Heart right ventricle (tissue), 16 donors: ENCODE data around the gene VTCN1. TPM values are rescaled to one million over a fixed set of nuclear protein-coding genes. Genes with fewer than 3 reads are reported as not detected.
"Not testable (repeated sequence)": the region's sequence is repeated elsewhere in the genome, so short reads cannot be mapped to it uniquely, and the experiment has no call there.

Experiments used
- ATAC-seq, 8 donors: fragments of 200-7000 bp; cut with Tn5 transposase; one replicate each; pipeline ENCODE4 v1.9.1; 2020; ENCODE audit warnings: mild to moderate bottlenecking in 8 of 8, moderate library complexity in 8 of 8, moderate number of reproducible peaks in 1 of 8
- DNase-seq, 2 donors: peaks; one replicate each; pipeline ENCODE4 v3.0.0-alpha.2; 2020
- H3K27ac ChIP-seq, 10 donors: fragments of 200-600 bp; sonication (generic) in 2 of 10; one replicate each; pipeline versions ENCODE4 v1.5.0 to v1.8.0; 2020 to 2022; ENCODE audit warnings: mild to moderate bottlenecking in 3 of 10
- H3K27me3 ChIP-seq, 7 donors: fragments of 200-600 bp; one replicate each; pipeline ENCODE4 v1.8.0; 2021 to 2022; ENCODE audit warnings: mild to moderate bottlenecking in 2 of 7
- H3K36me3 ChIP-seq, 9 donors: fragments of 200-600 bp; sonication (generic) in 1 of 9; one replicate each; pipeline versions ENCODE4 v1.5.0 to v1.8.0; 2020 to 2022; ENCODE audit warnings: mild to moderate bottlenecking in 2 of 9
- H3K4me1 ChIP-seq, 9 donors: fragments of 200-600 bp; sonication (generic) in 1 of 9; one replicate each; pipeline versions ENCODE4 v1.5.0 to v1.8.0; 2020 to 2022; ENCODE audit warnings: mild to moderate bottlenecking in 4 of 9
- H3K4me3 ChIP-seq, 10 donors: fragments of 200-600 bp; sonication (generic) in 2 of 10; one replicate each; pipeline versions ENCODE4 v1.5.0 to v1.8.0; 2020 to 2022; ENCODE audit warnings: mild to moderate bottlenecking in 7 of 10, moderate library complexity in 2 of 10
- H3K9me3 ChIP-seq, 11 donors: fragments of 200-600 bp in 10 of 11; sonication (generic) in 2 of 11; one replicate each; pipeline versions ENCODE4 v1.5.0 to v1.8.0; 2013 to 2022; ENCODE audit warnings: mild to moderate bottlenecking in 2 of 11, control low read depth in 1 of 11, moderate library complexity in 1 of 11
- CTCF ChIP-seq, 9 donors: fragments of 200-600 bp; sonication (generic) in 2 of 9; IDR thresholded peaks; one replicate each; pipeline versions ENCODE4 v1.5.0 to v1.8.0; 2021 to 2022; ENCODE audit warnings: antibody characterized with exemption in 9 of 9, mild to moderate bottlenecking in 5 of 9, moderate library complexity in 1 of 9
- WGBS, 2 donors: extraction: QIAGEN DNeasy Blood & Tissue Kit; methylation state at CpG; one replicate each; pipeline ENCODE4 v1.1.7; 2013; ENCODE audit warnings: inconsistent platforms in 1 of 2; 5-methylcytosine and 5-hydroxymethylcytosine counted together
- intact Hi-C, 10 donors: fragments of 100-400 bp; cut with DNase I; formaldehyde crosslinking; loops; one replicate each; pipeline versions ENCODE4 v1.11.1 to v1.14.2; 2022
- polyA plus RNA-seq, 2 donors: library from polyadenylated mRNA; stranded (reverse); fragments of 200-250 nt; gene quantifications; one replicate each; pipeline ENCODE4 v1.2.3, GENCODE V29; 2013
- total RNA-seq, 10 donors: library from RNA; stranded (reverse); fragmentation: NEBNext Ultra II Directional in 3 of 10; extraction: Animal tissue kit (Norgen Biotek cat#: 25700) in 3 of 10; gene quantifications; one replicate each; pipeline versions ENCODE4 v1.2.1 to v1.2.4, GENCODE V29; 2021 to 2023
- donor health status: Arrhythmogenic right ventricular cardiomyopathy.
- donor health status: ischemic (EF 13 %, LVEDD 7.1; RV severe dilation, severe dysfunction).
- donor health status: healthy with polysubstance abuse.
- donor health status: DM: no; HTN: yes; CAD: no.
- donor health status: DM: no; HTN: no; CAD: no.
- donor health status: ischemic (EF 25% LVEDD 6.9; RV normal size, moderate dysfunction).
- donor health status: ischemic (EF 25% LVEDD 5.7; RV mildly dilated, moderate dysfunction).
- donor health status: healthy.
- donor health status: DM: yes; HTN: yes; CAD: no.
- donor health status: Ischemic cardiomyopathy.
- donor health status: ischemic (EF 35%, LVEDD 5.7; RV mildly dilated, moderate dysfunction).
- donor health status: nonischemic (EF 11% LVEDD 7.7; RV severe dilation, severe dysfunction).
- donor health status: DM: yes; HTN: yes; CAD: no.
- donor health status: PGD.
- donor health status: ischemic (EF 29% LVEDD 5.4; RV normal size, mild dysfunction).
- donor health status: nonischemic (EF 23%, LVEDD 6.1; RV moderate dilation, normal function).

Gene VTCN1
- total and polyA plus RNA-seq, 12 donors = 0.17 TPM; not detected in 11

GRCh38 chr1:117105722-117106121 is 105.0 kb downstream of the VTCN1 start:
- intact Hi-C loops = no loop called here
- H3K36me3 ChIP-seq = peaks cover 0 to 76% (median 9%) of the 10 kb centered on the region in 9 donors

GRCh38 chr1:117104986-117105385 is 105.7 kb downstream of the VTCN1 start:
- TF ChIP-seq CTCF (IDR thresholded peaks at IDR 0.05) = no peak
- H3K36me3 ChIP-seq = peaks cover 0 to 74% (median 7%) of the 10 kb centered on the region in 9 donors
- H3K4me3 ChIP-seq = no peak overlapping the region
- H3K9me3 ChIP-seq = no peaks in the 10 kb centered on the region
- 79 to 80% methylated on average over 3 of the region's 3 CpGs for WGBS, 2 donors
- no peak for ATAC-seq
- no peaks in the 10 kb centered on the region for H3K27me3 ChIP-seq
- intact Hi-C loops = no loop called here
- DNase-seq = no peak
- peaks cover 0 to 3% (median 0%) of the 10 kb centered on the region in 9 donors for H3K4me1 ChIP-seq
- H3K27ac ChIP-seq = no peak overlapping the region

More at GRCh38 chr1:117105722-117106121, 105.0 kb downstream of the VTCN1 start:
- no peak for TF ChIP-seq CTCF (IDR thresholded peaks at IDR 0.05)
- H3K27ac ChIP-seq = no peak overlapping the region
- ATAC-seq (no peak), DNase-seq (no peak)
- no peak overlapping the region for H3K4me3 ChIP-seq
- H3K9me3 ChIP-seq = no peaks in the 10 kb centered on the region
- H3K4me1 ChIP-seq = peaks cover 0 to 3% (median 0%) of the 10 kb centered on the region in 9 donors
- no peaks in the 10 kb centered on the region for H3K27me3 ChIP-seq

GRCh38 chr1:117101858-117102257 is 108.9 kb downstream of the VTCN1 start:
- H3K27ac ChIP-seq, intact Hi-C loops, DNase-seq, H3K4me3 ChIP-seq, H3K27me3 ChIP-seq, ATAC-seq, H3K9me3 ChIP-seq: not testable (repeated sequence)
- WGBS, 2 donors = 100% methylated on average over 3 of the region's 3 CpGs
- peaks cover 0 to 14% (median 0%) of the 10 kb centered on the region in 9 donors for H3K4me1 ChIP-seq
- peaks cover 0 to 85% (median 0%) of the 10 kb centered on the region in 9 donors for H3K36me3 ChIP-seq

GRCh38 chr1:117101334-117101733 is 109.4 kb downstream of the VTCN1 start:
- peaks cover 0 to 91% (median 0%) of the 10 kb centered on the region in 9 donors for H3K36me3 ChIP-seq
- H3K4me1 ChIP-seq = peaks cover 0 to 14% (median 0%) of the 10 kb centered on the region in 9 donors
- WGBS, 2 donors = 53 to 66% methylated on average over 1 of the region's 1 CpG
- no peaks in the 10 kb centered on the region for H3K9me3 ChIP-seq
- intact Hi-C loops = no loop called here
- no peak overlapping the region for H3K4me3 ChIP-seq
- TF ChIP-seq CTCF (IDR thresholded peaks at IDR 0.05) = no peak
- peak overlapping the region in 1 of 10 donors; percentile 24 for H3K27ac ChIP-seq
- no peaks in the 10 kb centered on the region for H3K27me3 ChIP-seq
- DNase-seq = no peak
- ATAC-seq = peak in 4 of 8 donors; percentile 51 to 87 (median 66)

- intact Hi-C loops = no loop called here
- H3K9me3 ChIP-seq = no peaks in the 10 kb centered on the region
- peak overlapping the region in 2 of 10 donors; percentile 24 to 45 for H3K27ac ChIP-seq
- ATAC-seq = peak in 3 of 8 donors; percentile 33 to 53 (median 48)
- WGBS, 2 donors = 61 to 71% methylated on average over 4 of the region's 4 CpGs
- H3K36me3 ChIP-seq = peaks cover 0 to 98% (median 0%) of the 10 kb centered on the region in 9 donors
- H3K4me3 ChIP-seq = no peak overlapping the region
- TF ChIP-seq CTCF (IDR thresholded peaks at IDR 0.05) = no peak
- no peaks in the 10 kb centered on the region for H3K27me3 ChIP-seq
- peaks cover 0 to 17% (median 9%) of the 10 kb centered on the region in 9 donors for H3K4me1 ChIP-seq
- DNase-seq = no peak
Observed at GRCh38 chr1:117098287-117098890, 112.3 kb downstream of the VTCN1 start.
